Stimulated activated CD4-positive, alpha-beta T cell treated with anti-CD3 and anti-CD28 coated beads, Interleukin-12 subunit alpha, Interleukin-12 subunit beta, amount 100 ng/mL, for 4 hours (primary cell): Measurements from ENCODE around the gene SMO.
A peak's percentile ranks its signal among the peaks of the same experiment; 100 is the strongest.

Experiments used
- DNase-seq: peaks from one replicate; pipeline ENCODE4 v3.0.0-alpha.2; 2020

Gene SMO

GRCh38 chr7:129188372-129188891 is at the start of gene SMO:
SMO (plus strand) TSS chr7:129188633; CDS start chr7:129189152, 519 bp downstream.
- DNase-seq: peak; percentile 17

GRCh38 chr7:129143724-129144094 is 44.7 kb upstream of the SMO start:
- no peak for DNase-seq

- peak; percentile 69 for DNase-seq
Measured at GRCh38 chr7:129144095-129144833, 44.2 kb upstream of the SMO start, which contains the start of gene TSPAN33. TSPAN33 (plus strand) TSS chr7:129144707; CDS start chr7:129144981, 274 bp downstream.

GRCh38 chr7:129144834-129145668 is 43.4 kb upstream of the SMO start:
- DNase-seq: peak; percentile 30

GRCh38 chr7:129146237-129146979 is 42.0 kb upstream of the SMO start:
- DNase-seq: no peak

- no peak for DNase-seq
Measured at GRCh38 chr7:129147731-129148130, 40.7 kb upstream of the SMO start.

GRCh38 chr7:129149511-129149910 is 38.9 kb upstream of the SMO start:
- no peak for DNase-seq

- DNase-seq: no peak
Measured at GRCh38 chr7:129150199-129150996, 38.0 kb upstream of the SMO start.

GRCh38 chr7:129157651-129158050 is 30.8 kb upstream of the SMO start:
- no peak for DNase-seq

GRCh38 chr7:129159539-129159938 is 28.9 kb upstream of the SMO start:
- DNase-seq: no peak

- no peak for DNase-seq
Measured at GRCh38 chr7:129160161-129160905, 28.1 kb upstream of the SMO start.

- no peak for DNase-seq
Measured at GRCh38 chr7:129161524-129162225, 26.8 kb upstream of the SMO start.

- no peak for DNase-seq
Measured at GRCh38 chr7:129162732-129163131, 25.7 kb upstream of the SMO start.

GRCh38 chr7:129163875-129164544 is 24.4 kb upstream of the SMO start:
- no peak for DNase-seq

- DNase-seq: no peak
Measured at GRCh38 chr7:129166745-129167144, 21.7 kb upstream of the SMO start.

GRCh38 chr7:129167817-129168216 is 20.6 kb upstream of the SMO start:
- no peak for DNase-seq

- DNase-seq: no peak
Measured at GRCh38 chr7:129168231-129169021, 20.0 kb upstream of the SMO start.

GRCh38 chr7:129169171-129169671 is 19.2 kb upstream of the SMO start:
- peak; percentile 50 for DNase-seq
